Heart right ventricle (tissue), 16 donors: ENCODE measurements around the gene CD52. TPM values are rescaled to one million over a fixed set of nuclear protein-coding genes. Genes with fewer than 3 reads are reported as not detected.

Experiments used
- ATAC-seq, 8 donors: fragments of 200-7000 bp; cut with Tn5 transposase; one replicate each; pipeline ENCODE4 v1.9.1; 2020; ENCODE audit warnings: mild to moderate bottlenecking in 8 of 8, moderate library complexity in 8 of 8, moderate number of reproducible peaks in 1 of 8
- DNase-seq, 2 donors: peaks; one replicate each; pipeline ENCODE4 v3.0.0-alpha.2; 2020
- H3K27ac ChIP-seq, 10 donors: fragments of 200-600 bp; sonication (generic) in 2 of 10; one replicate each; pipeline versions ENCODE4 v1.5.0 to v1.8.0; 2020 to 2022; ENCODE audit warnings: mild to moderate bottlenecking in 3 of 10
- H3K27me3 ChIP-seq, 7 donors: fragments of 200-600 bp; one replicate each; pipeline ENCODE4 v1.8.0; 2021 to 2022; ENCODE audit warnings: mild to moderate bottlenecking in 2 of 7
- H3K36me3 ChIP-seq, 9 donors: fragments of 200-600 bp; sonication (generic) in 1 of 9; one replicate each; pipeline versions ENCODE4 v1.5.0 to v1.8.0; 2020 to 2022; ENCODE audit warnings: mild to moderate bottlenecking in 2 of 9
- H3K4me1 ChIP-seq, 9 donors: fragments of 200-600 bp; sonication (generic) in 1 of 9; one replicate each; pipeline versions ENCODE4 v1.5.0 to v1.8.0; 2020 to 2022; ENCODE audit warnings: mild to moderate bottlenecking in 4 of 9
- H3K4me3 ChIP-seq, 10 donors: fragments of 200-600 bp; sonication (generic) in 2 of 10; one replicate each; pipeline versions ENCODE4 v1.5.0 to v1.8.0; 2020 to 2022; ENCODE audit warnings: mild to moderate bottlenecking in 7 of 10, moderate library complexity in 2 of 10
- H3K9me3 ChIP-seq, 11 donors: fragments of 200-600 bp in 10 of 11; sonication (generic) in 2 of 11; one replicate each; pipeline versions ENCODE4 v1.5.0 to v1.8.0; 2013 to 2022; ENCODE audit warnings: mild to moderate bottlenecking in 2 of 11, control low read depth in 1 of 11, moderate library complexity in 1 of 11
- WGBS, 2 donors: extraction: QIAGEN DNeasy Blood & Tissue Kit; methylation state at CpG; one replicate each; pipeline ENCODE4 v1.1.7; 2013; ENCODE audit warnings: inconsistent platforms in 1 of 2; 5-methylcytosine and 5-hydroxymethylcytosine counted together
- intact Hi-C, 10 donors: fragments of 100-400 bp; cut with DNase I; formaldehyde crosslinking; loops; one replicate each; pipeline versions ENCODE4 v1.11.1 to v1.14.2; 2022
- polyA plus RNA-seq, 2 donors: library from polyadenylated mRNA; stranded (reverse); fragments of 200-250 nt; gene quantifications; one replicate each; pipeline ENCODE4 v1.2.3, GENCODE V29; 2013
- total RNA-seq, 10 donors: library from RNA; stranded (reverse); fragmentation: NEBNext Ultra II Directional in 3 of 10; extraction: Animal tissue kit (Norgen Biotek cat#: 25700) in 3 of 10; gene quantifications; one replicate each; pipeline versions ENCODE4 v1.2.1 to v1.2.4, GENCODE V29; 2021 to 2023
- TF ChIP-seq, protein P1 (sequence below), 9 donors: fragments of 200-600 bp; sonication (generic) in 2 of 9; IDR thresholded peaks; one replicate each; pipeline versions ENCODE4 v1.5.0 to v1.8.0; 2021 to 2022; ENCODE audit warnings: antibody characterized with exemption in 9 of 9, mild to moderate bottlenecking in 5 of 9, moderate library complexity in 1 of 9
- donor health status: Arrhythmogenic right ventricular cardiomyopathy.
- donor health status: ischemic (EF 13 %, LVEDD 7.1; RV severe dilation, severe dysfunction).
- donor health status: healthy with polysubstance abuse.
- donor health status: DM: no; HTN: yes; CAD: no.
- donor health status: DM: no; HTN: no; CAD: no.
- donor health status: ischemic (EF 25% LVEDD 6.9; RV normal size, moderate dysfunction).
- donor health status: ischemic (EF 25% LVEDD 5.7; RV mildly dilated, moderate dysfunction).
- donor health status: healthy.
- donor health status: DM: yes; HTN: yes; CAD: no.
- donor health status: Ischemic cardiomyopathy.
- donor health status: ischemic (EF 35%, LVEDD 5.7; RV mildly dilated, moderate dysfunction).
- donor health status: nonischemic (EF 11% LVEDD 7.7; RV severe dilation, severe dysfunction).
- donor health status: DM: yes; HTN: yes; CAD: no.
- donor health status: PGD.
- donor health status: ischemic (EF 29% LVEDD 5.4; RV normal size, mild dysfunction).
- donor health status: nonischemic (EF 23%, LVEDD 6.1; RV moderate dilation, normal function).

The CD52 gene
- total and polyA plus RNA-seq, 12 donors, result 1.9 to 62.6 (median 5.9) TPM

DNA sequence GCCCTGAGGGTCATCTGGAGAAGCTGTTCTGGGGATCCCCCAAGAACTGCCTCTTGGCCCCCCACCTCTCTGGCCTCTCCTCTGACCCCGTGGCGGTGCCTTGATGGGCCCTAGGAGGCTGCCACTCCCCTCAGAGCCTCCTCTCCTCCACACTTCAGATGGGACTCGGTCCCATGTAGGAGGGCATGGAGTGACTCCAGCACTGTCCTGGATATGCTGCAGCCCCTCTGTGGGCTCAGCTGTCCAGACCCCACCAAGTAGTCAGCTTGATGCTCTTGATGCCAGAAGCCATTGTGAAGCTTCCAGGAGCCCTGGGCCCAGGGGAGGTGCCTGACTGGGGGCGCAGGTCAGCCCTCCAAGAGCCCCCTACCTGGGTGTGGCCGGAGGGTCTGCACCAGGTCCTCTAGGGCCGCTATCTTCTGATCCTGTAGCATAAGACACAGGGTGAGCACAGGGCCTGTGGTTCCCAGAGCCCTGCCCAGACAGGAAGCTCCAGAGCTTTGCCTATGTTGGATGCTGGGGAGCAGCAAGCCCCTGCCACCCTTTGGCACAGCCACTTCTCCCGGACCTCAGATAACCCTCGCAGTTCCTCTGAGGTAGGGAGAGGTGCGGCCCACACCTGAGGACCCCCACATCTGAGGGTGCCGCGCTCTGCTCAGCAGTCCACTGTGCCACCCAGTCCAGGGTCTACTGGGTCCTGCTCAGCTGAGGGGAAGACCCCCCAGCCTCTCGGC lies 20.5 kb upstream of the CD52 start:
- intact Hi-C loops, result no loop called here
- Histone ChIP-seq H3K36me3 (peaks cover 0 to 16% (median 0%) of the 10 kb centered on the region in 9 donors), H3K9me3 (no peaks in the 10 kb centered on the region), H3K4me1 (peaks cover 0 to 23% (median 0%) of the 10 kb centered on the region in 9 donors), H3K4me3 (no peak overlapping the region), H3K27ac (no peak overlapping the region), H3K27me3 (no peaks in the 10 kb centered on the region)
- TF ChIP-seq, protein P1, sequence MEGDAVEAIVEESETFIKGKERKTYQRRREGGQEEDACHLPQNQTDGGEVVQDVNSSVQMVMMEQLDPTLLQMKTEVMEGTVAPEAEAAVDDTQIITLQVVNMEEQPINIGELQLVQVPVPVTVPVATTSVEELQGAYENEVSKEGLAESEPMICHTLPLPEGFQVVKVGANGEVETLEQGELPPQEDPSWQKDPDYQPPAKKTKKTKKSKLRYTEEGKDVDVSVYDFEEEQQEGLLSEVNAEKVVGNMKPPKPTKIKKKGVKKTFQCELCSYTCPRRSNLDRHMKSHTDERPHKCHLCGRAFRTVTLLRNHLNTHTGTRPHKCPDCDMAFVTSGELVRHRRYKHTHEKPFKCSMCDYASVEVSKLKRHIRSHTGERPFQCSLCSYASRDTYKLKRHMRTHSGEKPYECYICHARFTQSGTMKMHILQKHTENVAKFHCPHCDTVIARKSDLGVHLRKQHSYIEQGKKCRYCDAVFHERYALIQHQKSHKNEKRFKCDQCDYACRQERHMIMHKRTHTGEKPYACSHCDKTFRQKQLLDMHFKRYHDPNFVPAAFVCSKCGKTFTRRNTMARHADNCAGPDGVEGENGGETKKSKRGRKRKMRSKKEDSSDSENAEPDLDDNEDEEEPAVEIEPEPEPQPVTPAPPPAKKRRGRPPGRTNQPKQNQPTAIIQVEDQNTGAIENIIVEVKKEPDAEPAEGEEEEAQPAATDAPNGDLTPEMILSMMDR (IDR thresholded peaks at IDR 0.05), result no peak
- peak in 1 of 8 donors; percentile 16 for ATAC-seq
- WGBS, 2 donors, result 90 to 98% methylated on average over 10 to 12 of the region's 12 CpGs
- no peak for DNase-seq

DNA sequence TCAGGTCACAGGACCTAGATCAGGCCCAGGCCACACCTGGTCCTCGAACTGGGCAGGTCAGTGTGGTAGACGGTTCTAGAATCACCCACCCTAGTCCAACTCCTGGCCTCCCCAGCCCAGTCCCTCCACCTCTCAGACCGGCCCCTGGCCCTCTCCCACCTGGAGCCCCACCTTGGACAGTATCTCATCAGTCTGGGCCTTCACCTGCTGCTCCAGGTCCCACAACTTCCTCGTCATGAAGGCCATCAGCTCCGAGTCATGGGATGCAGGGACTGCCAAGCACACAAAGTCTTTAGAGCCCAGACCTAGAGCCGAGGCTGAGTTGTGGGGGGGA lies 20.0 kb upstream of the CD52 start:
- DNase-seq (no peak), ATAC-seq (no peak)
- TF ChIP-seq, protein P1 (IDR thresholded peaks at IDR 0.05), result no peak
- no peak overlapping the region for H3K27ac ChIP-seq
- no peak overlapping the region for H3K4me3 ChIP-seq
- H3K36me3 ChIP-seq, result peaks cover 0 to 16% (median 0%) of the 10 kb centered on the region in 9 donors
- H3K4me1 ChIP-seq, result peaks cover 0 to 23% (median 3%) of the 10 kb centered on the region in 9 donors
- no peaks in the 10 kb centered on the region for H3K27me3 ChIP-seq
- H3K9me3 ChIP-seq, result no peaks in the 10 kb centered on the region
- WGBS, 2 donors, result 75 to 78% methylated on average over 6 of the region's 6 CpGs
- intact Hi-C loops, result no loop called here

DNA sequence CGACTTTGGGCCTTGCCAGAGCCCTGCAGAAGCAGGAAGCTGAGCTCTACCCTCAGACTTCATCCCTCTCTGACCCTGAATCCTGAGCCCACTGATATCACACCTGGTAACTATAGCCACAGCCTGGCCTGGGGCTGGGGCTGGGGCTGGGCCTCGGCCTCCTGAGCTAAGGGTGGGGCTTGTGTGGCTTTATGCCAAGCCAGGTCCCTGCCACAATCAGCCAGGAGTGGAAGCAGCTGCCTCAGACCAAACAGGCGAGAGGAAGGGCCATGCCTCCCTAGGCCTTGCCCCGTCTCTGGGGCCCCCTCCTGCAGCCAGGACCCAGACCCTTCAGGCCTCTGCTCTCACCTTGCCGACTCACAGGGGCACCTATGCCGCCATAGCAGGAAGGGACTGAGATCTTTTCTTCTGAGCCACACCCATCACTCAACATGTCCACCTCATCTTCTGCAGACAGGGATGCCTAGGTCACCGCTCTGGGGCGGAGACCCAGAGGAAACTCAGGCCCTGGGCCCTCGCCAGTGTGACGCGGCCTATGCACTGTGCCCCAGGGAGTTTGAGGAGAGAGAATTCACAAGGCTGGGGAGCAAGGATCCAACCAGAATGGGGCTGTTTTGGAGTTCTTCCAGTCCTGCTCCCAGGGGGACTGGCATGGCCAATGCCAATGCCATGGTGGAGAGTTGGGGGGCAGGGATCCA lies 17.0 kb upstream of the CD52 start:
- intact Hi-C loops, result no loop called here
- DNase-seq (no peak), ATAC-seq (no peak)
- TF ChIP-seq, protein P1 (IDR thresholded peaks at IDR 0.05), result no peak
- 89 to 90% methylated on average over 11 of the region's 11 CpGs for WGBS, 2 donors
- no peak overlapping the region for H3K27ac ChIP-seq
- peaks cover 2 to 48% (median 13%) of the 10 kb centered on the region in 9 donors for H3K4me1 ChIP-seq
- no peaks in the 10 kb centered on the region for H3K27me3 ChIP-seq
- H3K36me3 ChIP-seq, result peaks cover 0 to 13% (median 0%) of the 10 kb centered on the region in 9 donors
- no peaks in the 10 kb centered on the region for H3K9me3 ChIP-seq
- H3K4me3 ChIP-seq, result no peak overlapping the region

DNA sequence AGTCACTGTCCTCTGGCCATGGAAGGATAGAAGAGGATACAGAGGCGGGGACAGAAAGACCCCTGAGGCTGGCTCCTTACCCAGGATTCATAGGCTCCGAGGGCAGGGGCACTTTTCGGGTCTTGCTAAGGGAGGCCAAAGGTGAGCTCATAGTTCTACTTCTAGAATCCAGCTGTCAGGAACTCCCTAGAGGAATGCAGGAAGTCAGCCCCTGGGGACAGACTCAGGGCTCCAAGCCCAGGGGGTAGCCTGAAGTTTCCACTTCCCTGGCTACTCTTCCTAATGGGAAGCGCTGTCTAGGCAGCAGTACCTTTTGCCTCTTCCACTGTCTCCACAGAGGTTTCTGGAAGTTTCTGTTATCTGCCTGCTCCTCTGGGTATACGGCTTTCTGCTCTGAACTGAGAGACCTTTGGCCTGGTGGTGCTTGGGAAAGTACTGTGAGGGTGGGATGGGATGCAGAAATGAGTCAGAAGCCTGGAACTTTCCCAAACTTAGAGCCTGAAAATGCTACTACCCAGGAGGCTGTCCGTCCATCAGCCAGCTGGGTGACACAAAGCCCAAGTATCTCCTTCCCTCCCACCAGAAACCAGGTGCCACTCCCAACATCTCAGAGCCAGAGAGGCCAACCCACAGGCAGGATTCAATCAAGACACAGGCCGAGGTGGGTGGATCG lies 14.9 kb upstream of the CD52 start:
- intact Hi-C loops, result loop anchor here in 1 of 10 donors (2.0 kb wide), 1 partner anchor 16 kb away; no protein-coding TSS in a partner anchor
- no peaks in the 10 kb centered on the region for H3K36me3 ChIP-seq
- peak overlapping the region in 7 of 10 donors; percentile 1 to 41 (median 23) for H3K27ac ChIP-seq
- ATAC-seq (peak; percentile 5 to 70 (median 50)), DNase-seq (no peak)
- H3K27me3 ChIP-seq, result no peaks in the 10 kb centered on the region
- TF ChIP-seq, protein P1 (IDR thresholded peaks at IDR 0.05), result no peak
- H3K4me1 ChIP-seq, result peaks cover 6 to 66% (median 24%) of the 10 kb centered on the region in 9 donors
- 56 to 61% methylated on average over 8 of the region's 8 CpGs for WGBS, 2 donors
- no peak overlapping the region for H3K4me3 ChIP-seq
- H3K9me3 ChIP-seq, result no peaks in the 10 kb centered on the region
